IMR-90 (cell line): ENCODE data around the gene MAN2A1. TPM values are rescaled to one million over a fixed set of nuclear protein-coding genes. Genes with fewer than 3 reads are reported as not detected.

Experiments
- ATAC-seq: fragments of 200-7000 bp; cut with Tn5 transposase; 2 replicates; pipeline ENCODE4 v1.9.1; 2020; ENCODE audit warnings: low read depth, mild to moderate bottlenecking, moderate library complexity
- BruUV-seq: library from RNA; stranded (reverse); fragments of 400-500 nt; replicated peaks from 2 replicates; lab custom pipeline; 2021; lab: Mats Ljungman, UMichigan
- CTCF ChIA-PET: fragments of 300-600 bp; formaldehyde crosslinking; extraction: SDS; loops from one replicate; lab custom pipeline; 2021; ENCODE audit warnings: antibody characterized with exemption; lab: Yijun Ruan, JAX
- POLR2A ChIA-PET: fragments of 300-600 bp; sonication (Branson Sonifier 250); formaldehyde crosslinking; loops from one replicate; lab custom pipeline; 2022; ENCODE audit warnings: antibody characterized with exemption; ENCODE audit not compliant: unreplicated experiment; lab: Charles Lee
- DNase-seq: peaks from one replicate; pipeline ENCODE4 v3.0.0; 2013
- H2AFZ ChIP-seq: replicated peaks from 2 replicates; pipeline ENCODE3; 2013; ENCODE audit warnings: low read length, mild to moderate bottlenecking; ENCODE audit not compliant: poor library complexity
- H2AK5ac ChIP-seq: 2 replicates; pipeline ENCODE4 v1.6.1; 2013; ENCODE audit warnings: low read depth, low read length, inconsistent platforms
- H2AK9ac ChIP-seq: replicated peaks from 2 replicates; pipeline ENCODE3; 2013; ENCODE audit warnings: mild to moderate bottlenecking, low read depth, low read length, moderate library complexity; ENCODE audit not compliant: poor library complexity
- H2BK120ac ChIP-seq: 2 replicates; pipeline ENCODE4 v1.6.1; 2013; ENCODE audit warnings: low read depth, low read length, inconsistent platforms
- H2BK15ac ChIP-seq: 3 replicates; pipeline ENCODE4 v1.6.1; 2013; ENCODE audit warnings: low read depth, low read length, inconsistent platforms
- H2BK20ac ChIP-seq: 2 replicates; pipeline ENCODE4 v1.6.1; 2013; ENCODE audit warnings: low read depth, mild to moderate bottlenecking, inconsistent platforms, low read length, moderate library complexity
- H2BK5ac ChIP-seq: 2 replicates; pipeline ENCODE4 v1.6.1; 2013; ENCODE audit warnings: mild to moderate bottlenecking, low read depth, low read length, inconsistent platforms; ENCODE audit not compliant: poor library complexity, severe bottlenecking
- H3K14ac ChIP-seq: replicated peaks from 2 replicates; pipeline ENCODE4 v1.6.1; 2013; ENCODE audit warnings: low read depth, low read length, inconsistent platforms
- H3K18ac ChIP-seq: 2 replicates; pipeline ENCODE4 v1.6.1; 2013; ENCODE audit warnings: low read depth, low read length, control low read depth
- H3K23ac ChIP-seq: 2 replicates; pipeline ENCODE4 v1.6.1; 2013; ENCODE audit warnings: low read depth, low read length, inconsistent platforms
- H3K27ac ChIP-seq: 2 replicates; pipeline ENCODE4 v1.5.1; 2013; ENCODE audit warnings: mild to moderate bottlenecking, control low read depth, low read length; ENCODE audit not compliant: insufficient read depth
- H3K27me3 ChIP-seq: 2 replicates; pipeline ENCODE4 v1.6.1; 2013; ENCODE audit warnings: low read length; ENCODE audit not compliant: control insufficient read depth, insufficient read depth
- H3K36me3 ChIP-seq: 2 replicates; pipeline ENCODE4 v1.6.1; 2013; ENCODE audit warnings: low read length, mixed read lengths; ENCODE audit not compliant: control insufficient read depth, insufficient read depth
- H3K4ac ChIP-seq: 2 replicates; pipeline ENCODE4 v1.6.1; 2013; ENCODE audit warnings: low read depth, low read length, inconsistent platforms
- H3K4me1 ChIP-seq: 2 replicates; pipeline ENCODE4 v1.6.1; 2013; ENCODE audit warnings: low read length, mixed read lengths; ENCODE audit not compliant: control insufficient read depth, insufficient read depth
- H3K4me2 ChIP-seq: 2 replicates; pipeline ENCODE4 v1.6.1; 2013; ENCODE audit warnings: low read depth, mild to moderate bottlenecking, control low read depth, low read length, moderate library complexity
- H3K4me3 ChIP-seq: 2 replicates; pipeline ENCODE4 v1.5.1; 2013; ENCODE audit warnings: low read depth, mild to moderate bottlenecking, control low read depth, low read length, moderate library complexity; ENCODE audit not compliant: insufficient read depth
- H3K56ac ChIP-seq: 2 replicates; pipeline ENCODE4 v1.6.1; 2013; ENCODE audit warnings: low read length, inconsistent platforms; ENCODE audit not compliant: insufficient read depth; ENCODE audit errors: extremely low read depth
- H3K79me1 ChIP-seq, 2 experiments: 2 replicates each; pipeline ENCODE4 v1.6.1; 2013; ENCODE audit warnings: low read length in 2 of 2, inconsistent platforms in 1 of 2, low read depth in 1 of 2
- H3K9ac ChIP-seq: 2 replicates; pipeline ENCODE4 v1.6.1; 2013; ENCODE audit warnings: low read depth, low read length, control low read depth
- H3K9me1 ChIP-seq: 2 replicates; pipeline ENCODE4 v1.6.1; 2013; ENCODE audit warnings: low read length, inconsistent platforms; ENCODE audit not compliant: insufficient read depth
- H3K9me3 ChIP-seq: 2 replicates; pipeline ENCODE4 v1.6.1; 2013; ENCODE audit warnings: low read length; ENCODE audit not compliant: control insufficient read depth, insufficient read depth
- H4K20me1 ChIP-seq: 2 replicates; pipeline ENCODE4 v1.6.1; 2013; ENCODE audit warnings: low read length, inconsistent platforms; ENCODE audit not compliant: insufficient read depth
- H4K5ac ChIP-seq: 2 replicates; pipeline ENCODE4 v1.6.1; 2013; ENCODE audit warnings: mild to moderate bottlenecking, low read depth, low read length, control low read depth
- H4K8ac ChIP-seq, 2 experiments: 2 replicates each; pipeline ENCODE4 v1.6.1; 2013; ENCODE audit warnings: low read depth in 2 of 2, low read length in 2 of 2, control low read depth in 1 of 2, inconsistent platforms in 1 of 2
- H4K91ac ChIP-seq: 2 replicates; pipeline ENCODE4 v1.6.1; 2013; ENCODE audit warnings: low read depth, low read length, inconsistent platforms; ENCODE audit not compliant: insufficient read depth
- CEBPB ChIP-seq: IDR thresholded peaks from 2 replicates; pipeline ENCODE4 v1.6.1; 2012; ENCODE audit warnings: low read depth, low read length, improper control_type of control experiment
- CTCF ChIP-seq: conservative IDR thresholded peaks from 2 replicates; pipeline ENCODE4 v1.5.1; 2012; ENCODE audit warnings: mild to moderate bottlenecking, low read depth, low read length, improper control_type of control experiment
- ELK1 ChIP-seq: fragments of 150-350 bp; IDR thresholded peaks from 2 replicates; pipeline ENCODE4 v1.6.1; 2016; ENCODE audit warnings: low read depth, mild to moderate bottlenecking, low read length, moderate library complexity, borderline replicate concordance
- FOS ChIP-seq: fragments of 150-350 bp; IDR thresholded peaks from 2 replicates; pipeline ENCODE4 v1.6.1; 2016; ENCODE audit warnings: low read depth, low read length
- MAFK ChIP-seq: IDR thresholded peaks from 2 replicates; pipeline ENCODE4 v1.6.1; 2012; ENCODE audit warnings: low read depth, low read length, improper control_type of control experiment
- MXI1 ChIP-seq: IDR thresholded peaks from 2 replicates; pipeline ENCODE4 v1.6.1; 2012; ENCODE audit warnings: low read depth, mild to moderate bottlenecking, low read length, moderate library complexity, borderline replicate concordance
- NFE2L2 ChIP-seq: fragments of 150-350 bp; IDR thresholded peaks from 2 replicates; pipeline ENCODE4 v1.6.1; 2016; ENCODE audit warnings: low read depth, mild to moderate bottlenecking, low read length
- POLR2A ChIP-seq: IDR thresholded peaks from 2 replicates; pipeline ENCODE4 v1.6.1; 2012; ENCODE audit warnings: mild to moderate bottlenecking, low read depth, low read length
- RAD21 ChIP-seq: IDR thresholded peaks from 2 replicates; pipeline ENCODE4 v1.6.1; 2012; ENCODE audit warnings: low read length, improper control_type of control experiment
- RFX5 ChIP-seq: IDR thresholded peaks from 2 replicates; pipeline ENCODE4 v1.8.0; 2012; ENCODE audit warnings: low read depth, mild to moderate bottlenecking, low read length, moderate library complexity
- SMC3 ChIP-seq: fragments of 150-350 bp; IDR thresholded peaks from 2 replicates; pipeline ENCODE4 v1.6.1; 2016; ENCODE audit warnings: low read depth, mild to moderate bottlenecking, antibody characterized with exemption, low read length, moderate library complexity
- USF2 ChIP-seq: fragments of 150-350 bp; IDR thresholded peaks from 2 replicates; pipeline ENCODE4 v1.6.1; 2017; ENCODE audit warnings: mild to moderate bottlenecking, antibody characterized with exemption, low read length, low read depth
- WGBS, 2 experiments: methylation state at CpG; one replicate each; pipeline versions ENCODE4 v1.1.5 to v1.1.7; 2013; ENCODE audit warnings: missing lambda C conversion rate in 2 of 2; ENCODE audit not compliant: insufficient read length in 1 of 2; ENCODE audit errors: extremely low coverage in 2 of 2; 5-methylcytosine and 5-hydroxymethylcytosine counted together
- dilution Hi-C: fragments of 300-500 bp; cut with HindIII; formaldehyde crosslinking; loops from one replicate; pipeline ENCODE4 v1.14.3; 2018; ENCODE audit warnings: low sequenced_read_pairs; ENCODE audit not compliant: unreplicated experiment
- in situ Hi-C: fragments of 300-500 bp; cut with MboI; formaldehyde crosslinking; loops from 3 replicates; pipeline ENCODE4 v1.14.3; 2019; ENCODE audit warnings: low sequenced_read_pairs, inconsistent platforms, mixed read lengths
- intact Hi-C: fragments of 100-400 bp; cut with micrococcal nuclease; formaldehyde crosslinking; loops from 2 replicates; pipeline ENCODE4 v1.10.0; 2022
- polyA plus RNA-seq, 3 experiments: library from polyadenylated mRNA; depleted of rRNA; stranded (reverse); fragments of >200 nt; gene quantifications; 2 replicates each; pipeline ENCODE4 v1.2.3, GENCODE V29; 2012; ENCODE audit warnings: low replicate concordance in 1 of 3
- total RNA-seq: library from RNA; depleted of rRNA; stranded (reverse); fragments of >200 nt; gene quantifications from 2 replicates; pipeline ENCODE4 v1.2.3, GENCODE V29; 2012

MAN2A1 gene
- total and polyA plus RNA-seq, 2 of the 4 experiments (the other 2 are of a cell fraction), result 16.4 to 29.6 TPM

DNA sequence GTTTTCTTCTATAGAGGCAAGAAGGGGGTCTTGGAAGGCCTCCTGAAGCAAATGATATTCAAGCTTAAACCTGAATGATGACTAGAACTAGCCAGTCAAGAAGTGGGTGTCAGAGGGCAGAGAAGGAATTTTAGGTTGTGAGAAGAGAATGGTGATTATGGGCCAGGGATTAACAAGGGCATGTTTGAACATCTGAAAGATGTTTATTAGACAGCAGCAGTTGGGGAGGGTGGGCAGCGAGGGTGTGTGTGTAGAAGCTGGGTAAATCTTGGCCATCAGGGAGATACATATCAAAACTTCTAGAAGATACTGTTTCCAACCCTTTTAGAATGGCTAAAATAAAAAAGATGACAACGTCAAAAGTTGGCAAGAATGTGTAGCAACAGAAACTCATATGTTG is 54.5 kb downstream of the MAN2A1 start:
- Histone ChIP-seq H3K14ac (peak overlapping the region; percentile 24; the same call in 1 of the 2 replicates), H2BK5ac (peak overlapping the region; percentile 94), H3K36me3 (no peaks in the 10 kb centered on the region), H2BK120ac (peak overlapping the region; percentile 71), H2BK15ac (peak overlapping the region; percentile 59; the same call in 1 of the 3 replicates), H3K4me1 (peaks cover 22% of the 10 kb centered on the region), H3K9me1 (peaks cover 9% of the 10 kb centered on the region), H3K4ac (peak overlapping the region; percentile 60), H4K5ac (peak overlapping the region; percentile 83), H3K4me3 (no peak overlapping the region), H4K91ac (peak overlapping the region; percentile 59), H3K27ac (peak overlapping the region; percentile 87), H3K27me3 (no peaks in the 10 kb centered on the region), H2AK5ac (peak overlapping the region; percentile 65), H2AK9ac (no peak overlapping the region), H3K18ac (peak overlapping the region; percentile 90), H2BK20ac (peak overlapping the region; percentile 58), H3K56ac (peak overlapping the region; percentile 70), H3K9ac (no peak overlapping the region), H4K8ac (peak overlapping the region; percentile 26 to 35; a peak in 2 of 4 replicates), H2AFZ (no peak overlapping the region), H3K79me1 (peaks cover 14 to 33% of the 10 kb centered on the region in 2 experiments), H3K23ac (peak overlapping the region; percentile 69; the same call in 1 of the 2 replicates), H3K4me2 (peak overlapping the region; percentile 36; the same call in 1 of the 2 replicates), H4K20me1 (no peaks in the 10 kb centered on the region), H3K9me3 (no peaks in the 10 kb centered on the region)
- no TSS peak for BruUV-seq
- ChIA-PET POLR2A (no interaction called here), CTCF (interaction anchor here (1.4 kb wide), 1 partner anchor 19 kb away, joined by 3 read pairs; no protein-coding TSS in a partner anchor)
- intact Hi-C loops, result no loop called here
- in situ Hi-C loops, result no loop called here
- TF ChIP-seq MAFK, result no peak
- TF ChIP-seq USF2, result no peak
- TF ChIP-seq NFE2L2, result no peak
- TF ChIP-seq CTCF, result no peak
- TF ChIP-seq CEBPB, result no peak
- TF ChIP-seq RAD21, result no peak
- no peak for TF ChIP-seq POLR2A
- TF ChIP-seq FOS, result no peak
- no peak for TF ChIP-seq RFX5
- TF ChIP-seq SMC3, result no peak
- TF ChIP-seq ELK1, result no peak
- TF ChIP-seq MXI1, result no peak
- no CpG with 5 or more reads among the region's 2 CpGs for WGBS, 2 experiments
- ATAC-seq (no peak), DNase-seq (no peak)
- dilution Hi-C loops, result no loop called here
